ENCODE results near the gene NCKAP5. TPM values are rescaled to one million over a fixed set of nuclear protein-coding genes. Genes with fewer than 3 reads are reported as not detected.
A peak's percentile ranks its signal among the peaks of the same experiment; 100 is the strongest.

NCKAP5 gene
- total and polyA plus RNA-seq, 2 experiments from 2014 or later, result 0.21 to 0.31 TPM

DNA sequence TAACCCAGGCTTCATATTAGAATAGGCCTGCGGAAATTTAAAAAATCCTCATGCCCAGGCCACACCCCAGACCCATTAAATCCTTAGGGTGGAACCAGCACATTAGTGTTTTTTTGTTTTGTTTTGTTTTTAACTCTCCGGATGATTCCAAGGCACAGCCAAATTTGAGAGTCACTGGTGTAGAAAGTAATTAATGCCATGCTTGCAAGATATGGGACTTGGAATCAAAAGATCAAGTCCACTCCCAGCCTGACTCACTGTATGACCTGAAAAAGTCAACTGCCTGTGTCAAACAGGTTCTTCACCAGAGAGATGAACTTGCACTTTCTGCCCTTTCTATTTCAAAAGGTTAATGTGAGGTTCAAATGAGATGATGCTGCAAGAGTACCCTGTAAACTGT is 588.0 kb downstream of the NCKAP5 start:
- TF ChIP-seq CTCF (IDR thresholded peaks at IDR 0.05; ENCODE audit: low read depth, low read length), result no peak
- Histone ChIP-seq H3K4me1 (ENCODE audit: low read depth) (no peaks in the 10 kb centered on the region), H3K9me3 (ENCODE audit: low read depth) (no peaks in the 10 kb centered on the region), H3K27ac (no peak overlapping the region), H3K36me3 (no peaks in the 10 kb centered on the region), H3K27me3 (no peaks in the 10 kb centered on the region), H3K4me3 (no peak overlapping the region)
- DNase-seq (ENCODE audit: low read depth in 1 of 2, low spot score in 1 of 2), result no peak

DNA sequence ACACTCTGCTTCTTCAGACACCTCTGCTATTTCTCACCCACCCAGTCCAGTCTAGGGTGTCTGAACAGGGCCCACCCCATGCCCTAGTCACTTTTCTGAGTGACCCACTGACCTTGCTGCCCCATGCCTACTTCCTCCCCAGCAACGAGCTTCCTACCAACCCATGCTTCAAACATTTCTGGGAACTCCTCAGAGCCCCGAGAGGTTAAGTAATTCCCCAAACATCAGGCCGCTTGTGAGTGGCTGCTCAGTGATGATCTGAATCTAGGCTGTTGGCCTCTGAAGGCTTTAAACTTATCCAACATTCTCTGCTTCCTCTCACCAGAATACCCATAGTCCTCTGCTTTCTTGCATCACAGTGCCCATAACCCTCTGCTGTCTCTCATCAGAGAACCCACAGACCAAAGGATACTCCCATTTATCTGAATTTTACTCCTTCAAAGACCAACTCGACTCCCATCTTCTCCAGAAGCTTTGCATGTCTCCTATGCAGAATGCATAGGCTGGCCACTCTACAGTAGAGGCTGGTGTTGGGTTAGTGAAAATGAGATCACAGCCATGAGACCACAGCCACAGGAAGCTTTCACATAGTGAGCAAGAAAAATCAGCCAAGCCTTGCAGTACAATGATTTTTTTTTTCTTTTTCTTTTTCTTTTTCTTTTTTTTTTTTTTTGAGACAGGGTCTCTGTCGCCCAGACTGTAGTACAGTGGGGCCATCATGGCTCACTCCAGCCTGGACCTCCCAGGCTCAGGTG is 588.7 kb downstream of the NCKAP5 start:
- TF ChIP-seq CTCF (IDR thresholded peaks at IDR 0.05; ENCODE audit: low read depth, low read length), result no peak
- no peak for DNase-seq (ENCODE audit: low read depth in 1 of 2, low spot score in 1 of 2)
- H3K27me3 ChIP-seq, result no peaks in the 10 kb centered on the region
- H3K4me1 ChIP-seq (ENCODE audit: low read depth), result no peaks in the 10 kb centered on the region
- H3K36me3 ChIP-seq, result no peaks in the 10 kb centered on the region
- H3K4me3 ChIP-seq, result no peak overlapping the region
- no peaks in the 10 kb centered on the region for H3K9me3 ChIP-seq (ENCODE audit: low read depth)
- no peak overlapping the region for H3K27ac ChIP-seq

GRCh38 chr2:132978840-132979239 is 589.4 kb downstream of the NCKAP5 start:
- TF ChIP-seq CTCF (IDR thresholded peaks at IDR 0.05; ENCODE audit: low read depth, low read length), result no peak
- Histone ChIP-seq H3K9me3 (ENCODE audit: low read depth) (no peaks in the 10 kb centered on the region), H3K4me1 (ENCODE audit: low read depth) (no peaks in the 10 kb centered on the region), H3K27me3 (no peaks in the 10 kb centered on the region), H3K4me3 (no peak overlapping the region), H3K27ac (no peak overlapping the region), H3K36me3 (no peaks in the 10 kb centered on the region)
- no peak for DNase-seq (ENCODE audit: low read depth in 1 of 2, low spot score in 1 of 2)

DNA sequence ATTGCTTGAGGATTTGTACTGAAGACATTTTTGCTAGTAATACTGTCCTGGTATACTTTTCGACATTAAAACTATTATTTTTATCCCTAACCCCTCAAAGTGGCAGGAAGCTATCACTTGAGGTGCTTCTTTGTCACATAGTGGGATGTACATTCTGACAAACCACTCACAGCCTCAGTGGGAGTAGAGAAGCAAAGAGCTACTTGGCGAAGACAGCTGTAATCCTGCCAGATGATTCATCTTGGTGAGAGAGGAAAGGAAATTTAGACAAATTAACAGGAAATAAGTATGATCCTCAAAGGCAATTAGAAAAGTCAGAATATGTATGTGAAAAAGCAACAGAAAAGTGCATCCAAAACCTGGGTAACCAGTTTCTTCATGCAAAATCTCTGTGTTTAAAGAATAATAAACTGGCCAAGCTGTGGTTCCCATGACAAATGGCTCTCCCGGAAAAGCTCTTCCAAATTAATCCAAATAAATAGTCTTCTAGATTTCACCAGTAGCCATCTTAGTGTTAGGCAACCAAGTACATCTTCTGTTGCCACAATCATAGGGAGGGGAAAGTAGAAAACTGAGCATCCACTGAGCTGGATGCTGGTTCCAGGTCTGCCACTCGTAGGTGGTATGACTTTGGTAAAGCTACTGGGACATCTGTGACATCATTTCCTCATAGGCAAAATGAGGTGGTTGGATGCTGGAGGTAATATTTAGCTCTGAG is 590.3 kb downstream of the NCKAP5 start:
- H3K27me3 ChIP-seq, result no peaks in the 10 kb centered on the region
- TF ChIP-seq CTCF (IDR thresholded peaks at IDR 0.05; ENCODE audit: low read depth, low read length), result no peak
- H3K36me3 ChIP-seq, result no peaks in the 10 kb centered on the region
- H3K9me3 ChIP-seq (ENCODE audit: low read depth), result no peaks in the 10 kb centered on the region
- H3K4me3 ChIP-seq, result no peak overlapping the region
- H3K4me1 ChIP-seq (ENCODE audit: low read depth), result no peaks in the 10 kb centered on the region
- peak in 1 of 2 donors; percentile 41 for DNase-seq (ENCODE audit: low read depth in 1 of 2, low spot score in 1 of 2)
- H3K27ac ChIP-seq, result no peak overlapping the region

DNA sequence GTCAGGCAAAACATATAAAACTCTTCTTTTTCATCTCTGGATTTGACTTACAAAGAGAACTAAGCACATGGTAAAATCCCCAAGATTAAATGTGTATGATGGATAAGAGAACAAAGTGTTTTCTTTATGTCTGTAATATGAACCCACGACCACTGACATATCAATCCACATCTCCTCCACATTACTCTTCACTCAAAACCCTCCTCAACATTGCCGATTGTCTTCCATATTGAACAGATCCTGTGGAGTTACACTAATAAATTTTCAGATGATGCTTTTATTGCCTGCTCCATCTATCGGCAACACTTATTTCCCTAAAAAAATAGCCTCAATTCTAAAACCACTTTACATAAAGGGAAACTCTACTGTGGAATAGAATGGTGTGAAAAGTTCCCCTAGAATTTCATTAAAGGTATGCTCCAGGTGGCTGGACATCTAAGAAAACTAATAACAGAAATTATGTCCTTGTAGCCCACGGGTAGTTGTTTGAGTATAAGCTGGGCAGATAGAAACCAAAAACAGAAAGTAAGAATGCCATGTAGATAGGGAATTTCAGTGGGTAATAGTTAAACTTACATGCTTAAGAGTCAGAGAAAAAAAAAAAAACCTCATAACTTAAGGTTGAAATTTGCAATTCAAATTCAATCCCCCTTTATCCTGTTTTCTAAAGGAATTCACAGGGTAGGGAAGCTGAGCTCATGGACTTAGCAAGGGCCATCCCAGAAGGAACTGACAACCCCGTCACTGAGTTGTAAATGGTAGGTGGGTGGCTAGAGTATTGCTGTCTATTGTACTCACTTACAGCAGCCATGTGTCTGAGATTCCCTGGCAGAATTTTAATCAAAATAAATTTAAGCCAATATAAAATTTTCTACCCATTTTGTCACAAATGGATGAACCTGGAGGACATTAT is 592.8 kb downstream of the NCKAP5 start:
- no peaks in the 10 kb centered on the region for H3K4me1 ChIP-seq (ENCODE audit: low read depth)
- no peaks in the 10 kb centered on the region for H3K36me3 ChIP-seq
- H3K27ac ChIP-seq, result no peak overlapping the region
- DNase-seq (ENCODE audit: low read depth in 1 of 2, low spot score in 1 of 2), result no peak
- H3K4me3 ChIP-seq, result no peak overlapping the region
- TF ChIP-seq CTCF (IDR thresholded peaks at IDR 0.05; ENCODE audit: low read depth, low read length), result no peak
- no peaks in the 10 kb centered on the region for H3K9me3 ChIP-seq (ENCODE audit: low read depth)
- H3K27me3 ChIP-seq, result no peaks in the 10 kb centered on the region

Measured in cardiac muscle cell (in vitro differentiated cells and primary cell).